ENCODE results near the gene HOXD10.

HOXD10 gene

GRCh38 chr2:176115883-176116813 is at the start of gene HOXD10:
Gene HOXD10, plus strand, starts transcription at chr2:176116778. Its CDS starts 56 bp downstream, at chr2:176116834.
- DNase-seq (ENCODE audit: low read depth in 2 of 2), result no peak

GRCh38 chr2:176067589-176068418 is 48.8 kb upstream of the HOXD10 start:
- no peak for DNase-seq (ENCODE audit: low read depth in 2 of 2)

GRCh38 chr2:176068419-176068832 is 48.2 kb upstream of the HOXD10 start:
- no peak for DNase-seq (ENCODE audit: low read depth in 2 of 2)

- no peak for DNase-seq (ENCODE audit: low read depth in 2 of 2)
These were observed 45.0 kb upstream of the HOXD10 start for GRCh38 chr2:176071330-176072291.

- DNase-seq (ENCODE audit: low read depth in 2 of 2), result no peak
These were observed 44.3 kb upstream of the HOXD10 start for GRCh38 chr2:176072292-176072669.

GRCh38 chr2:176072951-176073904 is 43.4 kb upstream of the HOXD10 start:
- no peak for DNase-seq (ENCODE audit: low read depth in 2 of 2)

- DNase-seq (ENCODE audit: low read depth in 2 of 2), result no peak
These were observed 41.6 kb upstream of the HOXD10 start for GRCh38 chr2:176074919-176075425.

- DNase-seq (ENCODE audit: low read depth in 2 of 2), result no peak
These were observed 41.1 kb upstream of the HOXD10 start for GRCh38 chr2:176075481-176075880.

GRCh38 chr2:176076063-176076462 is 40.5 kb upstream of the HOXD10 start:
- no peak for DNase-seq (ENCODE audit: low read depth in 2 of 2)

GRCh38 chr2:176076796-176077195 is 39.8 kb upstream of the HOXD10 start:
- no peak for DNase-seq (ENCODE audit: low read depth in 2 of 2)

- no peak for DNase-seq (ENCODE audit: low read depth in 2 of 2)
These were observed 37.9 kb upstream of the HOXD10 start for GRCh38 chr2:176078541-176079284.

- DNase-seq (ENCODE audit: low read depth in 2 of 2), result no peak
These were observed 37.2 kb upstream of the HOXD10 start for GRCh38 chr2:176079285-176079830.

GRCh38 chr2:176079831-176080539 is 36.6 kb upstream of the HOXD10 start:
- DNase-seq (ENCODE audit: low read depth in 2 of 2), result no peak

GRCh38 chr2:176080540-176081375 is 35.8 kb upstream of the HOXD10 start:
- DNase-seq (ENCODE audit: low read depth in 2 of 2), result no peak

- no peak for DNase-seq (ENCODE audit: low read depth in 2 of 2)
These were observed 35.2 kb upstream of the HOXD10 start for GRCh38 chr2:176081376-176081836.

GRCh38 chr2:176081837-176082524 is 34.6 kb upstream of the HOXD10 start:
- DNase-seq (ENCODE audit: low read depth in 2 of 2), result no peak

GRCh38 chr2:176082525-176082823 is 34.1 kb upstream of the HOXD10 start:
- no peak for DNase-seq (ENCODE audit: low read depth in 2 of 2)

Measured in stimulated activated CD8-positive, alpha-beta memory T cell treated with anti-CD3 and anti-CD28 coated beads, Interleukin-2, amount 100 ng/mL, for 1 hour (primary cell).